Brain microvascular endothelial cell (primary cell): ENCODE results near the gene KRTAP5-7.

Source experiments
- DNase-seq: peaks from one replicate; pipeline ENCODE4 v3.0.0-alpha.2; 2020
- H3K27ac ChIP-seq: fragments of 250-450 bp; sonication (Bioruptor Pico); 2 replicates; pipeline ENCODE4 v1.5.1; 2020; ENCODE audit warnings: mild to moderate bottlenecking, moderate library complexity
- H3K27me3 ChIP-seq: fragments of 250-450 bp; sonication (Bioruptor Pico); replicated peaks from 2 replicates; pipeline ENCODE4 v1.5.1; 2020; ENCODE audit warnings: mild to moderate bottlenecking
- H3K36me3 ChIP-seq: fragments of 250-450 bp; sonication (Bioruptor Pico); replicated peaks from 2 replicates; pipeline ENCODE4 v1.5.1; 2020; ENCODE audit warnings: mild to moderate bottlenecking
- H3K4me3 ChIP-seq: 2 replicates; pipeline ENCODE4 v1.5.1; 2011; ENCODE audit warnings: low read depth, mild to moderate bottlenecking, control low read depth, low read length, moderate library complexity
- CTCF ChIP-seq: IDR thresholded peaks from 2 replicates; pipeline ENCODE4 v1.5.1; 2011; ENCODE audit warnings: low read depth, mild to moderate bottlenecking, moderate library complexity, low read length, control low read depth, inconsistent platforms; ENCODE audit errors: missing control alignments
- in situ Hi-C: cut with HindIII; loops from 2 replicates; pipeline ENCODE4 v1.10.0; 2017; ENCODE audit warnings: low sequenced_read_pairs, low pct_ligation_motif_present

Gene KRTAP5-7

GRCh38 chr11:71577469-71578004, 50.5 kb downstream of the KRTAP5-7 start:
- Histone ChIP-seq H3K27me3 (no peaks in the 10 kb centered on the region), H3K36me3 (no peaks in the 10 kb centered on the region), H3K27ac (no peak overlapping the region), H3K4me3 (no peak overlapping the region)
- in situ Hi-C loops = no loop called here
- no peak for DNase-seq
- TF ChIP-seq CTCF = no peak
